T-helper 1 cell treated with Interleukin-12 subunit alpha and Interleukin-12 subunit beta and Interleukin-4 antibody, amounts not matched to agents 30 μg/mL and 1 μg/mL, for 36 hours (primary cell): Measurements from ENCODE around the gene CCDC192.

Source experiments
- H3K27ac Mint-ChIP-seq: one replicate; pipeline ENCODE4 v1.8.0; 2021; ENCODE audit warnings: mild to moderate bottlenecking, mixed read lengths
- H3K27me3 Mint-ChIP-seq: one replicate; pipeline ENCODE4 v1.8.0; 2021; ENCODE audit warnings: low read depth, mixed read lengths
- H3K36me3 Mint-ChIP-seq: one replicate; pipeline ENCODE4 v1.8.0; 2021; ENCODE audit warnings: low read depth, mixed read lengths
- H3K4me1 Mint-ChIP-seq: one replicate; pipeline ENCODE4 v1.8.0; 2021; ENCODE audit warnings: low read depth, mixed read lengths
- H3K4me3 Mint-ChIP-seq: one replicate; pipeline ENCODE4 v1.8.0; 2021; ENCODE audit warnings: mild to moderate bottlenecking, moderate library complexity, mixed read lengths
- H3K9me3 Mint-ChIP-seq: one replicate; pipeline ENCODE4 v1.8.0; 2021; ENCODE audit warnings: mixed read lengths

CCDC192 gene

GRCh38 chr5:127799293-127799905 lies 96.2 kb downstream of the CCDC192 start:
- H3K4me1 Mint-ChIP-seq = no peaks in the 10 kb centered on the region
- no peak overlapping the region for H3K4me3 Mint-ChIP-seq
- no peak overlapping the region for H3K27ac Mint-ChIP-seq
- no peaks in the 10 kb centered on the region for H3K9me3 Mint-ChIP-seq
- H3K27me3 Mint-ChIP-seq = no peaks in the 10 kb centered on the region
- no peaks in the 10 kb centered on the region for H3K36me3 Mint-ChIP-seq

- Mint-ChIP-seq H3K27ac (no peak overlapping the region), H3K4me1 (no peaks in the 10 kb centered on the region), H3K27me3 (no peaks in the 10 kb centered on the region), H3K9me3 (no peaks in the 10 kb centered on the region), H3K36me3 (no peaks in the 10 kb centered on the region), H3K4me3 (no peak overlapping the region)
Observed at GRCh38 chr5:127801751-127802476, 98.7 kb downstream of the CCDC192 start.

GRCh38 chr5:127802477-127802865 lies 99.3 kb downstream of the CCDC192 start:
- Mint-ChIP-seq H3K4me3 (no peak overlapping the region), H3K36me3 (no peaks in the 10 kb centered on the region), H3K4me1 (no peaks in the 10 kb centered on the region), H3K27ac (no peak overlapping the region), H3K9me3 (no peaks in the 10 kb centered on the region), H3K27me3 (no peaks in the 10 kb centered on the region)

- no peaks in the 10 kb centered on the region for H3K36me3 Mint-ChIP-seq
- H3K27me3 Mint-ChIP-seq = peaks cover 14% of the 10 kb centered on the region
- H3K27ac Mint-ChIP-seq = no peak overlapping the region
Observed at GRCh38 chr5:127804886-127805426, 101.8 kb downstream of the CCDC192 start.

GRCh38 chr5:127805448-127805847 lies 102.3 kb downstream of the CCDC192 start:
- Mint-ChIP-seq H3K9me3 (no peaks in the 10 kb centered on the region), H3K27me3 (peaks cover 18% of the 10 kb centered on the region), H3K4me1 (no peaks in the 10 kb centered on the region), H3K27ac (no peak overlapping the region), H3K36me3 (no peaks in the 10 kb centered on the region), H3K4me3 (no peak overlapping the region)

More at GRCh38 chr5:127804886-127805426, 101.8 kb downstream of the CCDC192 start:
- Mint-ChIP-seq H3K9me3 (no peaks in the 10 kb centered on the region), H3K4me3 (no peak overlapping the region), H3K4me1 (no peaks in the 10 kb centered on the region)

- Mint-ChIP-seq H3K27me3 (peaks cover 18% of the 10 kb centered on the region), H3K27ac (no peak overlapping the region), H3K9me3 (no peaks in the 10 kb centered on the region), H3K4me3 (no peak overlapping the region), H3K36me3 (no peaks in the 10 kb centered on the region), H3K4me1 (no peaks in the 10 kb centered on the region)
Observed at GRCh38 chr5:127806776-127807175, 103.6 kb downstream of the CCDC192 start.

- no peaks in the 10 kb centered on the region for H3K36me3 Mint-ChIP-seq
- no peak overlapping the region for H3K4me3 Mint-ChIP-seq
- peaks cover 23% of the 10 kb centered on the region for H3K27me3 Mint-ChIP-seq
- H3K27ac Mint-ChIP-seq = no peak overlapping the region
- H3K9me3 Mint-ChIP-seq = no peaks in the 10 kb centered on the region
- H3K4me1 Mint-ChIP-seq = no peaks in the 10 kb centered on the region
Observed at GRCh38 chr5:127809533-127809932, 106.3 kb downstream of the CCDC192 start.

- no peak overlapping the region for H3K27ac Mint-ChIP-seq
- H3K4me3 Mint-ChIP-seq = no peak overlapping the region
- no peaks in the 10 kb centered on the region for H3K9me3 Mint-ChIP-seq
- peaks cover 23% of the 10 kb centered on the region for H3K27me3 Mint-ChIP-seq
- H3K36me3 Mint-ChIP-seq = no peaks in the 10 kb centered on the region
- no peaks in the 10 kb centered on the region for H3K4me1 Mint-ChIP-seq
Observed at GRCh38 chr5:127810017-127810416, 106.8 kb downstream of the CCDC192 start.

GRCh38 chr5:127810707-127811490 lies 107.7 kb downstream of the CCDC192 start:
- Mint-ChIP-seq H3K4me3 (no peak overlapping the region), H3K27ac (no peak overlapping the region), H3K4me1 (no peaks in the 10 kb centered on the region), H3K27me3 (peaks cover 25% of the 10 kb centered on the region), H3K9me3 (no peaks in the 10 kb centered on the region), H3K36me3 (no peaks in the 10 kb centered on the region)

GRCh38 chr5:127812570-127812969 lies 109.4 kb downstream of the CCDC192 start:
- Mint-ChIP-seq H3K4me1 (no peaks in the 10 kb centered on the region), H3K4me3 (no peak overlapping the region), H3K36me3 (no peaks in the 10 kb centered on the region), H3K27me3 (peaks cover 27% of the 10 kb centered on the region), H3K9me3 (no peaks in the 10 kb centered on the region), H3K27ac (no peak overlapping the region)

GRCh38 chr5:127813633-127814587 lies 110.7 kb downstream of the CCDC192 start:
- Mint-ChIP-seq H3K27ac (no peak overlapping the region), H3K36me3 (no peaks in the 10 kb centered on the region), H3K4me3 (no peak overlapping the region), H3K27me3 (peaks cover 18% of the 10 kb centered on the region), H3K9me3 (no peaks in the 10 kb centered on the region), H3K4me1 (no peaks in the 10 kb centered on the region)

- H3K4me3 Mint-ChIP-seq = no peak overlapping the region
Observed at GRCh38 chr5:127814588-127814973, 111.4 kb downstream of the CCDC192 start.

GRCh38 chr5:127820910-127821553 lies 117.8 kb downstream of the CCDC192 start:
- no peaks in the 10 kb centered on the region for H3K36me3 Mint-ChIP-seq
- no peak overlapping the region for H3K4me3 Mint-ChIP-seq
- no peaks in the 10 kb centered on the region for H3K9me3 Mint-ChIP-seq
- peaks cover 2% of the 10 kb centered on the region for H3K4me1 Mint-ChIP-seq
- no peak overlapping the region for H3K27ac Mint-ChIP-seq
- peaks cover 3% of the 10 kb centered on the region for H3K27me3 Mint-ChIP-seq

More at GRCh38 chr5:127814588-127814973, 111.4 kb downstream of the CCDC192 start:
- Mint-ChIP-seq H3K9me3 (no peaks in the 10 kb centered on the region), H3K27me3 (peaks cover 14% of the 10 kb centered on the region), H3K27ac (no peak overlapping the region), H3K36me3 (no peaks in the 10 kb centered on the region), H3K4me1 (no peaks in the 10 kb centered on the region)
